ENCODE data around the gene EPHB6.

EPHB6 gene

GRCh38 chr7:142883145-142883544 is 28.3 kb downstream of the EPHB6 start:
- DNase-seq (ENCODE audit: low read depth) = no peak
- no peak overlapping the region for H3K4me3 ChIP-seq (ENCODE audit: low read length)
- no peak for TF ChIP-seq CTCF (conservative IDR thresholded peaks at IDR 0.05; ENCODE audit: low read length)

GRCh38 chr7:142883571-142884285 is 28.9 kb downstream of the EPHB6 start:
- H3K4me3 ChIP-seq (ENCODE audit: low read length) = no peak overlapping the region
- DNase-seq (ENCODE audit: low read depth) = no peak
- no peak for TF ChIP-seq CTCF (conservative IDR thresholded peaks at IDR 0.05; ENCODE audit: low read length)

- no peak overlapping the region for H3K4me3 ChIP-seq (ENCODE audit: low read length)
- TF ChIP-seq CTCF (conservative IDR thresholded peaks at IDR 0.05; ENCODE audit: low read length) = no peak
- DNase-seq (ENCODE audit: low read depth) = no peak
These were observed 29.4 kb downstream of the EPHB6 start for GRCh38 chr7:142884286-142884640.

GRCh38 chr7:142885311-142886230 is 30.7 kb downstream of the EPHB6 start, which contains the start of gene TRPV6:
Gene TRPV6 (minus strand): TSS chr7:142885745.
- no peak for TF ChIP-seq CTCF (conservative IDR thresholded peaks at IDR 0.05; ENCODE audit: low read length)
- no peak for DNase-seq (ENCODE audit: low read depth)

GRCh38 chr7:142886866-142887265 is 32.0 kb downstream of the EPHB6 start:
- DNase-seq (ENCODE audit: low read depth) = no peak
- no peak overlapping the region for H3K4me3 ChIP-seq (ENCODE audit: low read length)
- no peak for TF ChIP-seq CTCF (conservative IDR thresholded peaks at IDR 0.05; ENCODE audit: low read length)

More at GRCh38 chr7:142885311-142886230, 30.7 kb downstream of the EPHB6 start, which contains the start of gene TRPV6:
- H3K4me3 ChIP-seq (ENCODE audit: low read length) = no peak within 1 kb of the TSS

GRCh38 chr7:142887282-142888015 is 32.6 kb downstream of the EPHB6 start:
- H3K4me3 ChIP-seq (ENCODE audit: low read length) = no peak overlapping the region
- TF ChIP-seq CTCF (conservative IDR thresholded peaks at IDR 0.05; ENCODE audit: low read length) = no peak
- DNase-seq (ENCODE audit: low read depth) = no peak
